ENCODE measurements around the gene ACAA1.

The ACAA1 gene

DNA sequence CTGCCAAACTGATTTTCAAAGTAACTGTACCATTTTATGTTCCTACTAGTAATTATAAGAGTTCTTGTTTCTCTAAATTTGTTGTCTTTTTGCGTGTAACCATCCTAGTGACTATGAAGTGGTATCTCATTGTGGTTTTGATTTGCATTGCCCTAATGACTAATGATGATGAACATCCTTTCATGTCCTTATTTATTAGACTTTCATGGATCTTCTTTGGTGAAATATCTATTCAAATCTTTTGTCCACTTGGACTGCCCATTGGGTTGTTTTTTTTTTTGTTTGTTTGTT lies 32.0 kb upstream of the ACAA1 start:
- WGBS (ENCODE audit: extremely low coverage, insufficient coverage, low lambda C conversion rate), result no CpG with 5 or more reads among the region's 1 CpG
- H3K79me1 ChIP-seq (ENCODE audit: low read length), result peaks cover 13% of the 10 kb centered on the region
- no peak for DNase-seq

DNA sequence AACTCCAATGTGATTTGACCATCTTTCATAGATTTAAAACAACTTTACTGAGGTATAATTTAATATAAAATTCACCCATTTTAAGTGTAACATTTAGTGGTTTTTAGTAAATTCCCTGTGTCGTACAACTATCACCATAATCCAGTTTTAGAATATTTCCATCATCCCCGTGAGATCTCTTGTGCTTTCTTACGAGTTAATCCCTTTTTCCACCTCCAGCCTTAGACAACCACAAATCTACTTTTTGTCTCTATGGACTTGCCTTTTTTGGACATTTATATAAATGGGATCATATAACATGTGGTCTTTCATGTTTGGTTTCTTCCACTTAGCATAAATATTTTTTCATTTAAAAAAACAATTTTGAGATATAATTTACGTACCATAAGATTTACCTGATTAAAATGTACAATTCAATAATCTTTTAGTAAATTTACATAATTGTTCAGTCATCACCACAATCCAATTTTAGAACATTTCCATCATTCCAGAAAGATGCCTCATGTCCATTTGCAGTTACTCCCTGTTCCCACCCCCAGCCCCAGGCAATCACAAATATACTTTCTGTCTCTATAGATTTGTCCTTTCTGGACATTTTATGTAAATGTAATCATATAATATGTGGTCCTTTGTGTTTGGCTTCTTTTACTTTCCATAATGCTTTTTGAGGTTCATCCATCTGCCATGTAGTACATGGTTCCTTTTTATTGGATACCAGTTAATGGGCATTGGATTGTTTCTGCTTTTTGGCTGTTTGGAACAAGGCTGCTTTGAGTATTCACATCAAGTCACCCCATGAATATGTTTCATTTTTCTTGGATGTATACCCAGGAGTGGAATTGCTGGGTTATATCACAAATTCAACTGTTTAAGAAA lies 31.5 kb upstream of the ACAA1 start:
- H2BK120ac ChIP-seq (ENCODE audit: low read depth, low read length), result no peak overlapping the region
- H3K18ac ChIP-seq (ENCODE audit: low read length), result no peak overlapping the region
- no peak overlapping the region for H2BK15ac ChIP-seq (replicated peaks; ENCODE audit: low read depth)
- H3K27me3 ChIP-seq (ENCODE audit: insufficient read depth, low read length, poor library complexity), result no peaks in the 10 kb centered on the region
- no peak overlapping the region for H2BK5ac ChIP-seq (ENCODE audit: low read length)
- H4K8ac ChIP-seq (ENCODE audit: low read depth, low read length), result no peak overlapping the region
- no peak overlapping the region for H2AK5ac ChIP-seq (ENCODE audit: low read length)
- H3K4me2 ChIP-seq (ENCODE audit: low read length), result no peak overlapping the region
- no peak overlapping the region for H3K9ac ChIP-seq (ENCODE audit: low read length)
- no peak overlapping the region for H3K23ac ChIP-seq (ENCODE audit: low read length)
- H3K4ac ChIP-seq (ENCODE audit: low read depth, low read length), result no peak overlapping the region
- no peak for DNase-seq
- H3K56ac ChIP-seq (ENCODE audit: low read length), result no peak overlapping the region
- H3K79me2 ChIP-seq (ENCODE audit: control insufficient read depth, insufficient read depth, low read length), result peaks cover 49% of the 10 kb centered on the region
- H4K5ac ChIP-seq (ENCODE audit: low read length), result no peak overlapping the region
- H3K4me1 ChIP-seq (ENCODE audit: control insufficient read depth, low read depth, low read length), result no peaks in the 10 kb centered on the region
- H3K79me1 ChIP-seq (ENCODE audit: low read length), result peaks cover 13% of the 10 kb centered on the region
- H3K4me3 ChIP-seq (ENCODE audit: low read length), result no peak overlapping the region
- H3K27ac ChIP-seq (ENCODE audit: low read depth, low read length), result no peak overlapping the region
- WGBS (ENCODE audit: extremely low coverage, insufficient coverage, low lambda C conversion rate), result no CpG with 5 or more reads among the region's 4 CpGs
- H3K36me3 ChIP-seq (ENCODE audit: control insufficient read depth, insufficient read depth, low read length), result no peaks in the 10 kb centered on the region

More for the DNA sequence above, 32.0 kb upstream of the ACAA1 start:
- H3K9ac ChIP-seq (ENCODE audit: low read length), result no peak overlapping the region
- no peak overlapping the region for H2BK5ac ChIP-seq (ENCODE audit: low read length)
- H3K36me3 ChIP-seq (ENCODE audit: control insufficient read depth, insufficient read depth, low read length), result no peaks in the 10 kb centered on the region
- H2BK15ac ChIP-seq (replicated peaks; ENCODE audit: low read depth), result no peak overlapping the region
- H3K56ac ChIP-seq (ENCODE audit: low read length), result no peak overlapping the region
- H3K4me3 ChIP-seq (ENCODE audit: low read length), result no peak overlapping the region
- H4K5ac ChIP-seq (ENCODE audit: low read length), result no peak overlapping the region
- no peak overlapping the region for H3K4me2 ChIP-seq (ENCODE audit: low read length)
- H2BK120ac ChIP-seq (ENCODE audit: low read depth, low read length), result no peak overlapping the region
- no peak overlapping the region for H3K4ac ChIP-seq (ENCODE audit: low read depth, low read length)
- no peak overlapping the region for H2AK5ac ChIP-seq (ENCODE audit: low read length)
- H3K27ac ChIP-seq (ENCODE audit: low read depth, low read length), result no peak overlapping the region
- H3K23ac ChIP-seq (ENCODE audit: low read length), result no peak overlapping the region
- H3K27me3 ChIP-seq (ENCODE audit: insufficient read depth, low read length, poor library complexity), result no peaks in the 10 kb centered on the region
- no peak overlapping the region for H3K18ac ChIP-seq (ENCODE audit: low read length)
- H3K79me2 ChIP-seq (ENCODE audit: control insufficient read depth, insufficient read depth, low read length), result peaks cover 52% of the 10 kb centered on the region
- no peak overlapping the region for H4K8ac ChIP-seq (ENCODE audit: low read depth, low read length)
- H3K4me1 ChIP-seq (ENCODE audit: control insufficient read depth, low read depth, low read length), result peaks cover 4% of the 10 kb centered on the region

DNA sequence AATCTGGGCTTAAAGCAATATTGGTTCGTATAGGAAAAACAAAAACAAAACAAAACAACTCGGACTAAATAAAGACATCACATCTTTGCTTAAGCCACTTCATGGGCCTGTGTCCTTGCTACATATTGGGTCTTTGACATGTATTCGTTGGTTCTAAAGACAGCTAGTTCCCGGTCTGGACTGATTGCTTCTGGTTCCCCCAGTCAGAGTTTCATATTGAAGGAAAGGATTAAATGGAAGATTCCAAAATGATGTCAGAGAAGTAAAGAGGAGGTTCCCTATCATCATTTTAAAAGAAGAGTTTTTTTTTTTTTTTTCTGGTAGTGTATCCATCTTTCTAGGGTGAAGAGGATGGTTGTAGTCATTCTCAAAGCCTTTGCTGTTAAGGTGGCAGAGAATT lies 30.7 kb upstream of the ACAA1 start:
- H3K79me2 ChIP-seq (ENCODE audit: control insufficient read depth, insufficient read depth, low read length), result peaks cover 45% of the 10 kb centered on the region
- H4K5ac ChIP-seq (ENCODE audit: low read length), result no peak overlapping the region
- no peak overlapping the region for H2BK5ac ChIP-seq (ENCODE audit: low read length)
- no peak overlapping the region for H3K9ac ChIP-seq (ENCODE audit: low read length)
- H2BK120ac ChIP-seq (ENCODE audit: low read depth, low read length), result no peak overlapping the region
- no peak for DNase-seq
- peaks cover 9% of the 10 kb centered on the region for H3K79me1 ChIP-seq (ENCODE audit: low read length)
- H3K27ac ChIP-seq (ENCODE audit: low read depth, low read length), result no peak overlapping the region
- H2AK5ac ChIP-seq (ENCODE audit: low read length), result no peak overlapping the region
- WGBS (ENCODE audit: extremely low coverage, insufficient coverage, low lambda C conversion rate), result no CpG with 5 or more reads among the region's 4 CpGs
- no peak overlapping the region for H3K4me3 ChIP-seq (ENCODE audit: low read length)
- H4K8ac ChIP-seq (ENCODE audit: low read depth, low read length), result no peak overlapping the region
- no peak overlapping the region for H3K4me2 ChIP-seq (ENCODE audit: low read length)
- no peak overlapping the region for H3K18ac ChIP-seq (ENCODE audit: low read length)
- H3K36me3 ChIP-seq (ENCODE audit: control insufficient read depth, insufficient read depth, low read length), result no peaks in the 10 kb centered on the region
- no peak overlapping the region for H3K56ac ChIP-seq (ENCODE audit: low read length)
- H3K23ac ChIP-seq (ENCODE audit: low read length), result no peak overlapping the region
- no peak overlapping the region for H2BK15ac ChIP-seq (replicated peaks; ENCODE audit: low read depth)
- H3K27me3 ChIP-seq (ENCODE audit: insufficient read depth, low read length, poor library complexity), result no peaks in the 10 kb centered on the region
- no peak overlapping the region for H3K4ac ChIP-seq (ENCODE audit: low read depth, low read length)
- H3K4me1 ChIP-seq (ENCODE audit: control insufficient read depth, low read depth, low read length), result no peaks in the 10 kb centered on the region

DNA sequence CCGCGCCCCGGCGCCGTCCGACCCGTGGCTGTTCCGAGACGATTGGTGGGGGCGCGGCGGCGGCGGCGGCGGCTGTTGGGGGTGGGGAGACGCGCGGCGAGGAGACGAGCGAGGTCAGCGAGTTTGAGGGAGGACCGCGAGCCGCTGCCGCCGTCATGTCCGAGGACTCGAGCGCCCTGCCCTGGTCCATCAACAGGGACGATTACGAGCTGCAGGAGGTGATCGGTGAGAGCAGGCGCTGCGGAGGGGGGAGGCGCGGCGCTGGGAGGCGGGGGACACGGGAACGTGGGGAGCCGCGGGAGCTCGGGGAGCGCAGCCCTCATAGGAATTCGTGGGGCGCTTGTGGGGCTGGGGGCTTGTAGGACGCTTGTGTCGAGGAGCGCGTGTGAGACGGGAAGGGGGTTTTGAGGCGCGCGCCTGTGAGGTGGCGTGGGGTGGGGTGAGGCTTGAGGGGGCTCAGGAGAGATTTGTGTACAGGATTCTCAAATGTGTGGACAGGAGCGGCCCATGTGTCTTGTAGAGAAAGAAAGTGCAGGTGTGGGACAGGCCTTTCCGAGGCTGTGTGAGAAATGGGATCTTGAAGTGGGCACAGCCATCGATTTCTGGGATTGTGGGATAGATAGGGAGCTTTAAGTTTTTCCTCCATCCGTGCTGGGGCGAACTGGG lies 28.9 kb upstream of the ACAA1 start:
- Histone ChIP-seq H3K4ac (ENCODE audit: low read depth, low read length) (peak overlapping the region; percentile 48), H2BK5ac (ENCODE audit: low read length) (no peak overlapping the region), H3K36me3 (ENCODE audit: control insufficient read depth, insufficient read depth, low read length) (no peaks in the 10 kb centered on the region), H4K8ac (ENCODE audit: low read depth, low read length) (no peak overlapping the region), H3K23ac (ENCODE audit: low read length) (peak overlapping the region; percentile 59), H3K18ac (ENCODE audit: low read length) (peak overlapping the region; percentile 86), H3K27me3 (ENCODE audit: insufficient read depth, low read length, poor library complexity) (no peaks in the 10 kb centered on the region), H3K4me1 (ENCODE audit: control insufficient read depth, low read depth, low read length) (no peaks in the 10 kb centered on the region), H2BK15ac (replicated peaks; ENCODE audit: low read depth) (no peak overlapping the region), H2AK5ac (ENCODE audit: low read length) (no peak overlapping the region), H2BK120ac (ENCODE audit: low read depth, low read length) (no peak overlapping the region), H3K79me1 (ENCODE audit: low read length) (peaks cover 8% of the 10 kb centered on the region), H3K79me2 (ENCODE audit: control insufficient read depth, insufficient read depth, low read length) (peaks cover 38% of the 10 kb centered on the region), H3K4me2 (ENCODE audit: low read length) (peak overlapping the region; percentile 86), H3K4me3 (ENCODE audit: low read length) (peak overlapping the region; percentile 84), H4K5ac (ENCODE audit: low read length) (no peak overlapping the region), H3K27ac (ENCODE audit: low read depth, low read length) (peak overlapping the region; percentile 70), H3K9ac (ENCODE audit: low read length) (peak overlapping the region; percentile 71), H3K56ac (ENCODE audit: low read length) (peak overlapping the region; percentile 99)
- no CpG with 5 or more reads among the region's 62 CpGs for WGBS (ENCODE audit: extremely low coverage, insufficient coverage, low lambda C conversion rate)
- DNase-seq, result peak; percentile 61

DNA sequence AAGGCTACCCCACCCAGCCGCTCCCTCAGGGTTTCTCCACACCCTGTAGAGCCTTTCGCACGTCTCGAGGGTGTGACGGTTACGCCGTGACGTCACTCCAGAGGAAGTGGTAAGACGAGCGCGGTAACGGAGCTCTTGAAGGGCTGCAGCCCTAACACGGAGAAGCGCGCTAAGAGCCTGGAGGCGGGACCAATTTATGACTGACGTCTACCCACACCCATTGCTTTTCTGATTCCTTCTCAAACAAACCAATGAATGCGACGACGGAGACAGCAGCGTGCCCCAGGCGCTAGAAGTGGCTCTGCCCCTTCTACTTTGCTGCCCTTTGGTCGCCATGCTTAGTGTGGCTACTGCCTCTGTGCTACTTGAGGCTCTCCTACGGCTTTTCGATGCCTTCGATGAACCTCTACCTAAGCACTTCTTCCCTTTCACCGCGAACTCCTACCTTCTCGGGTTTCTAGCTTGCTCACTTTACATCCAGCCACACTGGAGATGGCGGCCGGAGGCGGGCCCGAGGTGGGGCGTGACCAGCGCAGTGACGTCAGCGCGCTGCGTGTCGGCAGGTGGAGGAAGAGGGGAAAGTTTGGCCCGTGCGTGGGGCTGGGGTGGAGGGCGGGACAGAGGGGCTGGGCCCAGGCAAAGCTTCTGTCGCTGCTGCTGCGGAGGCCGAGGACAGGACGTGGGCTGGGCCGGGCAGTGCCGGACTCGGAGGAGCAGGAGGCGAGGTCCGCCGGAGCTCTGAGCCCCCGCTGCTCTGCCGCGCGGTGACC lies 28.2 kb upstream of the ACAA1 start, which contains the start of gene OXSR1:
Gene OXSR1, plus strand, starts transcription at position 586 of the 770 bp plus-strand sequence. CDS start 340 bp downstream, outside the sequence.
- Histone ChIP-seq H3K27ac (ENCODE audit: low read depth, low read length) (peak within 1 kb of the TSS; percentile 70), H3K4me2 (ENCODE audit: low read length) (peak within 1 kb of the TSS; percentile 86), H2BK120ac (ENCODE audit: low read depth, low read length) (no peak within 1 kb of the TSS), H3K27me3 (ENCODE audit: insufficient read depth, low read length, poor library complexity) (no peaks in the 10 kb centered on the region), H2BK15ac (replicated peaks; ENCODE audit: low read depth) (no peak within 1 kb of the TSS), H3K79me1 (ENCODE audit: low read length) (peaks cover 8% of the 10 kb centered on the region), H3K79me2 (ENCODE audit: control insufficient read depth, insufficient read depth, low read length) (peaks cover 33% of the 10 kb centered on the region), H4K5ac (ENCODE audit: low read length) (peak within 1 kb of the TSS; percentile 98), H2AK5ac (ENCODE audit: low read length) (no peak within 1 kb of the TSS), H3K18ac (ENCODE audit: low read length) (peak within 1 kb of the TSS; percentile 86), H3K23ac (ENCODE audit: low read length) (peak within 1 kb of the TSS; percentile 59), H3K56ac (ENCODE audit: low read length) (peak within 1 kb of the TSS; percentile 99), H3K9ac (ENCODE audit: low read length) (peak within 1 kb of the TSS; percentile 90), H2BK5ac (ENCODE audit: low read length) (peak within 1 kb of the TSS; percentile 97), H3K4me1 (ENCODE audit: control insufficient read depth, low read depth, low read length) (no peaks in the 10 kb centered on the region), H3K4me3 (ENCODE audit: low read length) (peak within 1 kb of the TSS; percentile 84), H3K4ac (ENCODE audit: low read depth, low read length) (peak within 1 kb of the TSS; percentile 62), H4K8ac (ENCODE audit: low read depth, low read length) (no peak within 1 kb of the TSS), H3K36me3 (ENCODE audit: control insufficient read depth, insufficient read depth, low read length) (no peaks in the 10 kb centered on the region)
- no CpG with 5 or more reads among the region's 57 CpGs for WGBS (ENCODE audit: extremely low coverage, insufficient coverage, low lambda C conversion rate)
- peak; percentile 99 for DNase-seq
